Measurements from ENCODE around the gene SUGCT.

DNA sequence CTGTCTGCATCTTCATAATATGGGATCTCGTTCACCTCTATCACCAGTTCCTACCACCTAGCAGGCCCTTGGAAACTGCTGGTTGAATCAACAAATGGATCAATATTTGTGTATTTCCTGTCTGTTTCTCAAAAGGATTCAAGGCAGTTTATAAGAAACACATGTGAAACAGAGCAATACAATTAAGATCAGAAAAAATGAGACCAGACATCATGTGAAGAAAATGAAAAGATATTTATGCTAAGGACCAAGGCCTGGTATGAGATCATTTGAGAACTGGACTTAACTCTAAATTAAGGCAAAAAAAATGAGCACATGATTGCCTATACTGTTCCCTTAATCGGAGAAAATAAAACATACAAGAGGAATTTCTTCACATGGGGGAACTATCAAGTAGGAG, 589.0 kb downstream of the SUGCT start:
- TF ChIP-seq MYC (IDR thresholded peaks at IDR 0.05; ENCODE audit: low read depth, low read length) (no peak), POLR2A (IDR thresholded peaks at IDR 0.05; ENCODE audit: extremely low read depth, insufficient read length) (no peak)
- TF ChIP-seq, protein P1, sequence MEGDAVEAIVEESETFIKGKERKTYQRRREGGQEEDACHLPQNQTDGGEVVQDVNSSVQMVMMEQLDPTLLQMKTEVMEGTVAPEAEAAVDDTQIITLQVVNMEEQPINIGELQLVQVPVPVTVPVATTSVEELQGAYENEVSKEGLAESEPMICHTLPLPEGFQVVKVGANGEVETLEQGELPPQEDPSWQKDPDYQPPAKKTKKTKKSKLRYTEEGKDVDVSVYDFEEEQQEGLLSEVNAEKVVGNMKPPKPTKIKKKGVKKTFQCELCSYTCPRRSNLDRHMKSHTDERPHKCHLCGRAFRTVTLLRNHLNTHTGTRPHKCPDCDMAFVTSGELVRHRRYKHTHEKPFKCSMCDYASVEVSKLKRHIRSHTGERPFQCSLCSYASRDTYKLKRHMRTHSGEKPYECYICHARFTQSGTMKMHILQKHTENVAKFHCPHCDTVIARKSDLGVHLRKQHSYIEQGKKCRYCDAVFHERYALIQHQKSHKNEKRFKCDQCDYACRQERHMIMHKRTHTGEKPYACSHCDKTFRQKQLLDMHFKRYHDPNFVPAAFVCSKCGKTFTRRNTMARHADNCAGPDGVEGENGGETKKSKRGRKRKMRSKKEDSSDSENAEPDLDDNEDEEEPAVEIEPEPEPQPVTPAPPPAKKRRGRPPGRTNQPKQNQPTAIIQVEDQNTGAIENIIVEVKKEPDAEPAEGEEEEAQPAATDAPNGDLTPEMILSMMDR (IDR thresholded peaks at IDR 0.05; ENCODE audit: low read depth, low read length), result no peak
